Peyer's patch (tissue), 4 donors: ENCODE measurements around the gene IRS1. TPM values are rescaled to one million over a fixed set of nuclear protein-coding genes. Genes with fewer than 3 reads are reported as not detected.
"Not testable (repeated sequence)": the region's sequence is repeated elsewhere in the genome, so short reads cannot be mapped to it uniquely, and the experiment has no call there.

Experiments
- DNase-seq, 3 donors: peaks; one replicate each; pipeline ENCODE4 v3.0.0-alpha.2; 2017 to 2019
- H3K27ac ChIP-seq, 4 donors: fragments of 200-600 bp; sonication (generic); one replicate each; pipeline ENCODE4 v1.5.1; 2016 to 2019
- H3K27me3 ChIP-seq, 2 donors: fragments of 200-600 bp; sonication (generic); one replicate each; pipeline ENCODE4 v1.5.1; 2019
- H3K36me3 ChIP-seq, 3 donors: fragments of 200-600 bp; sonication (generic); one replicate each; pipeline ENCODE4 v1.5.1; 2016 to 2019
- H3K4me1 ChIP-seq, 4 donors: fragments of 200-600 bp; sonication (generic); one replicate each; pipeline ENCODE4 v1.5.1; 2016 to 2019
- H3K4me3 ChIP-seq, 4 donors: fragments of 200-600 bp; sonication (generic); 1 replicate in 3 of 4; 2 replicates in 1 of 4; pipeline ENCODE4 v1.5.1; 2016 to 2019; ENCODE audit warnings: mild to moderate bottlenecking in 1 of 4
- H3K9me3 ChIP-seq, 4 donors: fragments of 200-600 bp; sonication (generic); one replicate each; pipeline ENCODE4 v1.5.1; 2016 to 2019; ENCODE audit warnings: mild to moderate bottlenecking in 1 of 4
- CTCF ChIP-seq, 6 experiments: fragments of 450-650 bp in 4 of 6; fragments of 200-600 bp in 2 of 6; sonication (generic) in 1 of 6; IDR thresholded peaks; one replicate each; pipeline ENCODE4 v1.5.1; 2017 to 2019; ENCODE audit warnings: antibody characterized with exemption in 6 of 6, mild to moderate bottlenecking in 3 of 6, moderate library complexity in 1 of 6
- POLR2A ChIP-seq, 2 donors: fragments of 450-650 bp; IDR thresholded peaks; one replicate each; pipeline ENCODE4 v1.5.1; 2017; ENCODE audit warnings: antibody characterized with exemption in 2 of 2, mild to moderate bottlenecking in 2 of 2, moderate library complexity in 2 of 2
- total RNA-seq, 4 donors: library from RNA; depleted of rRNA; stranded (reverse); fragments of >200 nt; gene quantifications; one replicate each; pipeline ENCODE4 v1.1.0, GENCODE V29; 2016

The IRS1 gene
- 10 to 100 TPM in 3 of 4 donors, 1 to 10 TPM in 1; 8.3 to 67.7 (median 22.5) TPM for total RNA-seq

DNA sequence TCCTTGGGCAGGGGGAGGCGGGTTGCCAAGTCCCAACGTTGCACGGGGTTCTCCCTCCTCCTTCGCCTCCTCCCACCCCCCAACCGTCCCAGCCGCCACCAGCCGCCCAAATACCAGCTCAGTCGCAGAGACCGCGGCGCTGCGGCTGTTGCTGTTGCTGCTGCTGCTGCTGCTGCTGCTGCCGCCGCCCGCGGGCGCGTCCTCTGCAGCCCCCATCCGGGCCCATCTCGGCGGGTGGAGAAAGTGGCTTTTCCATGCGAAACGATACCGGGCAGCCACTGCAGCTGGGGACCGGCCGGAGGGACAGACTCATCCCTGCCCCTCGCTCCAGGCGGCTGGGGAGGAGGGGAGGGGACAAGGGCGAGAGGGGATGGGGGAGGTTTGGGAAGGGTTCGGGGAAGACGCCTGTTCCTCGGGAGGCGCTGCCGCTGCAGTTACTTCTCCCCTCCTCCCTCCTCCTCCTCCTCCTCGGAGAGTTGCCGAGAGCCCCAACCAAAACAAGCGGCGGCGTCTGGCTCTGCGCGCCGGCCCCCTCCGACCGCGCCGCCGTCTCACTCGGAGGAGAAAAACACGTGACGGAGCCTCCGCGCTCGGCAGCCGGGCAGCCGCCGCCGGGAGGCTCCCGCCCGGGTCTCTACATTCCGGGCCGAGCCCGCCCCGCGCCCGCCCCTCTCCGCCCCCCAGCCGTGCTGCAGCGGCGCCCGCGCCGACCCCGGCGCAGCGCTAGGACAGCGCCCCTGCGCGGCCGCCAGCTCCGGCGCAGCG, at the start of gene IRS1:
IRS1 (minus strand) TSS at position 610 of the 765 bp plus-strand sequence. CDS start 1,082 bp downstream, outside the sequence.
- no peaks in the 10 kb centered on the region for H3K27me3 ChIP-seq
- DNase-seq: peak; percentile 59 to 82 (median 80)
- peaks cover 0 to 34% (median 8%) of the 10 kb centered on the region in 4 donors for H3K4me1 ChIP-seq
- H3K4me3 ChIP-seq: peak within 1 kb of the TSS; percentile 73 to 94 (median 80)
- H3K36me3 ChIP-seq: no peaks in the 10 kb centered on the region
- TF ChIP-seq POLR2A (IDR thresholded peaks at IDR 0.05) (peak in 1 of 2 donors; percentile 57), CTCF (IDR thresholded peaks at IDR 0.05) (peak in 3 of 6 experiments; percentile 39 to 61 (median 53))
- no peaks in the 10 kb centered on the region for H3K9me3 ChIP-seq
- H3K27ac ChIP-seq: peak within 1 kb of the TSS; percentile 61 to 92 (median 88)

DNA sequence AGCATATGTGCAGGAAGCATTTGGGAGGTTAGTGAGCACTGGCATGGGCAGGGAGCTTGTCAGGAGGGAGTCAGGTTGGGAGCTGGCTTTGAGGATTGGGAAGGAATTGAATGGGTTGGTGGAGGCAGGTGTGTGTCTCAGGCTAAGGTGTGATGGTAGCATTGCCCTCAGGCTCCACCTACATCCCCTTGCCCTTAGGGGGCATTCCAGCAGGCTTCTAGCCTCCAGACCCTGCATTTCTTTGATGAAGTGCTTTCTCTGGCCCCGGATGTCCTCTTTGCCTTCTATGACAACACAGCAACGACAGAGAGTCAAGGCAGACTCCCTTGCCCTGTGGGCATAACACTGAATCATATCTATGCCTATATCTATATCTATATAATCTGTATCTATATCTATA, 49.7 kb upstream of the IRS1 start:
- no peak overlapping the region for H3K4me3 ChIP-seq
- H3K4me1 ChIP-seq: peaks cover 0 to 3% (median 0%) of the 10 kb centered on the region in 4 donors
- no peak for DNase-seq
- no peaks in the 10 kb centered on the region for H3K9me3 ChIP-seq
- no peak overlapping the region for H3K27ac ChIP-seq
- H3K27me3 ChIP-seq: no peaks in the 10 kb centered on the region
- TF ChIP-seq CTCF (IDR thresholded peaks at IDR 0.05) (no peak), POLR2A (IDR thresholded peaks at IDR 0.05) (no peak)
- no peaks in the 10 kb centered on the region for H3K36me3 ChIP-seq

GRCh38 chr2:226847511-226847910, 47.9 kb upstream of the IRS1 start:
- TF ChIP-seq POLR2A (IDR thresholded peaks at IDR 0.05) (no peak), CTCF (IDR thresholded peaks at IDR 0.05) (no peak)
- Histone ChIP-seq H3K4me1 (peaks cover 0 to 3% (median 0%) of the 10 kb centered on the region in 4 donors), H3K27me3 (no peaks in the 10 kb centered on the region), H3K36me3 (no peaks in the 10 kb centered on the region), H3K4me3 (no peak overlapping the region), H3K27ac (no peak overlapping the region), H3K9me3 (no peaks in the 10 kb centered on the region)
- DNase-seq: no peak

DNA sequence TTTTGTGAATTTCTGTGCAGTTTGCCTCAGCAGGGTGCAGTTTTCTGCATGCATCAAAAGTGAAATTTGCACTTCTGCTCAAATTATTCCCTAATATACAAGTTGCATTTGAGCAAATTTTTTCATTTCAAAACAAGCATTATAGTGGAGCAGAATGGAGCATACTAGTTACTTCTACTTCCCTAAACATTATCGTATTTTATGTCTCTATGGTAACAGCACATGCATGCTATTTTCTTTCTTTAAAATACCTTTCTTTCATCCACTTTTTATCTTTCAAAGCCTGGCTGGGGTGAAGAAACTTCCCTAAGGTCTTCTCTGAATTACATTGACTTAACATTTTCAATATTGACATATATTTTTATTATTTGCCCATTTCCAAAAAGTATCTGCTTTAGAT, 47.5 kb upstream of the IRS1 start:
- TF ChIP-seq CTCF (IDR thresholded peaks at IDR 0.05): no peak
- no peak for TF ChIP-seq POLR2A (IDR thresholded peaks at IDR 0.05)
- H3K36me3 ChIP-seq: no peaks in the 10 kb centered on the region

GRCh38 chr2:226845386-226846116, 45.9 kb upstream of the IRS1 start:
- H3K27me3 ChIP-seq: no peaks in the 10 kb centered on the region
- TF ChIP-seq CTCF (IDR thresholded peaks at IDR 0.05) (no peak), POLR2A (IDR thresholded peaks at IDR 0.05) (no peak)
- peaks cover 0 to 3% (median 0%) of the 10 kb centered on the region in 4 donors for H3K4me1 ChIP-seq
- H3K36me3 ChIP-seq: no peaks in the 10 kb centered on the region
- H3K4me3 ChIP-seq: no peak overlapping the region
- H3K27ac ChIP-seq: no peak overlapping the region
- no peak for DNase-seq
- no peaks in the 10 kb centered on the region for H3K9me3 ChIP-seq

More for the DNA sequence above, 47.5 kb upstream of the IRS1 start:
- H3K9me3 ChIP-seq: no peaks in the 10 kb centered on the region
- H3K4me3 ChIP-seq: no peak overlapping the region
- H3K27ac ChIP-seq: no peak overlapping the region
- no peak for DNase-seq
- no peaks in the 10 kb centered on the region for H3K27me3 ChIP-seq
- peaks cover 0 to 3% (median 0%) of the 10 kb centered on the region in 4 donors for H3K4me1 ChIP-seq

- not testable (repeated sequence) for H3K4me3 ChIP-seq, H3K4me1 ChIP-seq, H3K9me3 ChIP-seq, H3K27me3 ChIP-seq, DNase-seq, H3K27ac ChIP-seq, H3K36me3 ChIP-seq
Observed at GRCh38 chr2:226843001-226843400, 43.4 kb upstream of the IRS1 start.
